Stimulated activated CD8-positive, alpha-beta memory T cell treated with anti-CD3 and anti-CD28 coated beads, Interleukin-12 subunit alpha, Interleukin-12 subunit beta, amount 100 ng/mL, for 24 hours (primary cell): ENCODE data around the gene GPR146.

ENCODE experiments used
- DNase-seq: peaks from one replicate; pipeline ENCODE4 v3.0.0-alpha.2; 2020; ENCODE audit errors: extremely low read depth

Gene GPR146

DNA sequence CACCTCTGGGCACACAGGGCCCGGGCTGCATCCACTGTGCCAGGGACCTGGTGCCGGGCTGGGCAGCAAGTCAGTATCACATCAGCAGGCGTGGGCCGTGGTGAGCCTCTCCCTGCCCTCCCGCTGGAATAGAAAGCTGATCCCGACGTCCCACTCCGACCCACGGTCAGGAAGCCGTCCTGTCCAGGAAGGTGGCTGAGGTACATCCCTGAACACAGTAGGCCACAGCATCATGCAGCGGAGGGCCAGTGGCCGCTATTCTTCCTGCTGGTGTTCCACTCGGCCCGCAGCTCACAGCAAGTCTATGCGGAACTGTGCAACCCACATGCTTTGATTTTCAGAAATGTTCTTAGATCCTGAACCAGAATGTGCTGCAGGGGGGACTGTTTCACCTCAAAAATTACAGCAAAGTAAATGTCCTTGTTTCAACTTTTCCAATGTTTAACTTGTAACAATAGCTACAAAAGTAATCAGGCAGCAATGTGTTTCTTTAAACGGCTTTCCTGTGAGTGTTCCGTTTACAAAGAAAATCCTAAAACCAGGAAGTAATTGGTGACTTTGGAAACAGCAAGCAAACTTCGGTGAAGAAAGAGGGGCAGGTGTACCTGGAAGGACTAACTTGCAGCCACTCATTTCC, 676 bp upstream of the GPR146 start:
- DNase-seq = no peak

DNA sequence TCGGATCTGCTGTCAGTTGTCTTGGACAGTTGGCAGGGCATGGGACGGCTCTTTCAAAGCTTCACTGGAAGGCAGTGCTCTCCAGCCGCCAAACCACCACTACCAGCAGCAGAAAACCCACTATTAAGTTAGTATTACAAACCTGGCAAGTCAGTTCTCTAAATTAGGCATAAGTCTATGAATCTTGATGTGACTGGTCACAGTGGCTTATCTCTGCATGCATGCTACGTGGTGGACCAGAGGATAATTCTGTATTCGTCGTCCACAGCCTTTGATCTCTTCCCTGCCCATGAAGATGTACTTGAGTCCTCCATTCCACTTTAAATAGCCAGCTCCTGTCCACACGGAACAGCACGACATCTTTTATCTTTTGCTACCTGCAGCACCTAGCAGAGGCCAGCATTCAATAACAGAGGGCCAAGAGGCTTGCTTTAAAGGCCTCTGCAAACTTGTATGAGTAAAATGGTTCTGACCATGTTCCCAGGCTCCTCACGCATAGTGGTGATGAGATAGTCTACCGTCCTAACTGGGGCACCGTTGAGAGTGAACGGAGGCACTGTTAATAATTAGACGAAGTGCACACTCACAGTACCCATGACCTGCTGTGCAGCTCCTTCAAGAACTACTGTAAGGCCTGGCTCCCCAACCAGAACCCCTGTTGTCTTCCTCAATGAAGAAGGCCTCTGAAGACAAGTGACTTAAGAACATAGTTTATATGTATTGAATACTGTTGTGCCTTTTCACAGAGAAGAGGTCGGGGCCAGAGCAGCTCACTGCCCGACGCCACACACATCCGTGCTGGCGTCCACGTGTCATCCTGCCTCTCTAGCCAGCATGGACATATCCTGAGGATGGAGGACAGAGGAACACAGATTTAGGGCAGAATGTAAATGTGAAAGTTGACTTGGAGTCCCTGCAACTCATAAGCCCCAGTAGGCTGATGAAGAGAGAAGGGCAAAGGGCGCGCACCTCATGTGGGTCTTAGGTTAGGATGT, 1.0 kb downstream of the GPR146 start:
- DNase-seq = no peak

DNA sequence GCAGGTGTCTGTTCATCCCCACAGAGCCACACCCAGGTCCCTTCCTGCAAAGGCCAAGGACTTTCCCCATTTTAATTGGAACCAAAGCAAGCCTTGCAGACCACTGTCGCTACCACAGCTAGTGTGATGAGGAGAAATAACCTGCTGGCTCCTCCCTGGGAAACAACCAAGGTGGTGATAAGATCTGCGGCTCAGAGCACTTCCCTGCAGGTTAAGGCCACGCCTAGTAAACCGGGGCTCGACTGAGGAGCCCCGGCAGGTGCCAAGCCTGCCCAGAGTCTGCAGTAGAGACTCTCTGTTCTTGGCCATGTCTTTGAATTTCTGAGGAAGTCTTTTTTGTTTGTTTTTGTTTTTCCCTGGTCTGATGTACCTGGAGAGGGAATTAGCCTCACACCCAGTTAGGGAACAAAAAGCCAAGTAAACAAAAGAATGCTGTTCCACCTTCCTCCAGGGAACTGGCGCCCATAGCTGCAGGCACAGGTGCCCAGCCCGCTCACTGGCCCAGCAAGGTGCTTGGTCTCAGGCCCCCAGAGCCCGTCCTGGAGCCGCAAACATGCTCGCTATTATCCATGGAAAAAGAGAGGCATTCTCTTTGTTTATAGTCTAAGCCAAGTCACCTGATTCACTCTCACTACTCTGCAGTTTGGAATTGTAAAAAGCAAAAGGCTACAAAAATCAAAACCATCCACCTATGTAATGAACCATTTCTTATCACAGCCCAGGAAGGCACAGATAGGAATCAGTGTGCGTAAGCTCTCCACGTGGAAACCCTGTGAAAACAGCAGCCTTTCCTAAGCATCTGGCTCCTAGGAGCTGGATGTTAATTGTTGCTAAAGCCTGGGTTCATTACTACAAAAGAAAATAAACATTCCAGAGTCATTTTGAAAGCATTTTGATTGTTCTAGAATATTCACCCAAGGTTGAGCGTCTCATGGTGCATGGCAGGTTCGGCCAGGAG, 2.7 kb downstream of the GPR146 start:
- no peak for DNase-seq

DNA sequence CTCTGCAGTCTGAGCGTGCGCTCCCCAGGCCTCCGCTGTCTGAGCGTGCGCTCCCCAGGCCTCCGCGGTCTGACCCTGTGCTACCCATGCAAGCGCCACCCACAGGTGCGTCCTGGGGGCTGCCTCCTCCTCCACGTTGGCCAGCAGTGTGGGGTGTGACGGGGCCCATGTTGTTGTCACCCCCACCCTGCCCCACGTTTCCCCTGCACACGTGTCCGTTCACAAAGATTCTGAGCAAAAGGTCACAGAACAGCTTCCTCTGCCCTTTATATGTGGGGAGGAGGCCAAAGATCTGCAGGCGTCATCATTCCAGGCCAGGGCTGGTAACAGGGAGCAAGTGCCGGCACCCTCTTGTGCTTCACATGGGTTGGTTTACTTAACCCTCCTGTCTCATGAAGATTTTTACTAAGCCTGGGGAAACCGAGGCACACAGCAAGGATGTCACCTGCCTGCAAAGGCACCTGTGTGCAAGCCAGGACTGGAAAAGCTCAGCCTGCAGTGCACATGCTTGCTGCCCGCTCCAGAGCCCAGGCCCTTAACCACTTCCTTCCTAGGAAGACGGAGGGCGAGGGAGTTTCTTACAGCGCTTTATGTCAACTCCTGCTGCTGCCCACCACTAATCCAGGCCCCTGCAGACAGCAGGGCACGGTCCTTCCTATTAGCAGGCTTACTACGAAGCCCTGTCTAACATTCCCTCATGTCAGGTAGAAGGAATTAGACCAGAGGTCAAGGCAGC, 4.8 kb downstream of the GPR146 start:
- DNase-seq = no peak

DNA sequence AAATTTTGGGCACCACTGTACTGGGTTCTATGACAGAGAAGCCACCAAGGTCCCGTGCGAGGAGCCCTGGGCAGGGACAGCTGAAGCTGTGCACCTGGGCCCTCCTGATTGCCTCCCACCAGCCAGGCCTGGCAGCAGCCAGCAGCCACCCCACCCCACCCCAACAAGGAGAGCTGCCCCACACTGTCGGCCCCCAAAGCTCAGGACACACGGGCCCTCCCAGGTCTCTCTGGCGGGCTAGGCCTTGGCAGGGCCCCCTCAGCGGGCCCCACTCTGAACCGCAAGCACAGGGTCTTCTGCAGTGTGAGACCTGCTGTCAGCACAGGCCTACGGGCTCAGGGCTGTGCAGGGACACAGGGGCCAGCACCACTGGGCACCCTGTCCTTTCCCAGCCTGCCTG, 5.5 kb downstream of the GPR146 start:
- DNase-seq = no peak

DNA sequence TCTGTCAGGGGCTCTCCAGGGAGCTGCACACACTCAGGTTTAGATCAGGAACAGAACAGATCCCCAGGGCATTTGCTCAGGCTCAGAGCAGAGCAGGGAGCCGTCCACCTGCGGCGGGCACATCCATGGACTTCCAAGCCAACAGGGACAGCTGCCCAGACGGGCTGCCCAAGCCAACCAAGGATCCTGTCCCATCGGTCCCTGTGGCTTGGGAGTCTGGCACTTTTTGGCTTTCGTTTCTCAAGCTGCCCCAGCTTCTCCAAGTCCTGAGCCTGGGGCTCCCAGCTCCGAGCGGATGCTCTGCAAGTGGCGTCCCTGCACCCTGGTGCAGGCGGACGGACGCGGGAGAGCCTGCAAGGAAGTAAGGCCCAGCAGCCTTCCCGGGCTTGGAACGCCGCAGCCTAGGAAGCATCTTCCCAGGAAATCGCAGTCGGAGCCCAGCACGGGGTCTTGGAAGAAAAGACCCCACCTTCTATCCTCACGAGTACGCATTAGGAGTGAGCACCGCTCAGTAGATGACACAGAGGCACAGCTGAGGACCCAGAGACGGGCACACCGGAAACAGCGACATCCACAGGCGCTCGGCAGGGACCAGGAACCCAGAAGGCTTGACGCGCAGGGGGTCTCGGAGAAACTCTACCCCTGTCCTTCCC, 6.0 kb downstream of the GPR146 start:
- DNase-seq = no peak

DNA sequence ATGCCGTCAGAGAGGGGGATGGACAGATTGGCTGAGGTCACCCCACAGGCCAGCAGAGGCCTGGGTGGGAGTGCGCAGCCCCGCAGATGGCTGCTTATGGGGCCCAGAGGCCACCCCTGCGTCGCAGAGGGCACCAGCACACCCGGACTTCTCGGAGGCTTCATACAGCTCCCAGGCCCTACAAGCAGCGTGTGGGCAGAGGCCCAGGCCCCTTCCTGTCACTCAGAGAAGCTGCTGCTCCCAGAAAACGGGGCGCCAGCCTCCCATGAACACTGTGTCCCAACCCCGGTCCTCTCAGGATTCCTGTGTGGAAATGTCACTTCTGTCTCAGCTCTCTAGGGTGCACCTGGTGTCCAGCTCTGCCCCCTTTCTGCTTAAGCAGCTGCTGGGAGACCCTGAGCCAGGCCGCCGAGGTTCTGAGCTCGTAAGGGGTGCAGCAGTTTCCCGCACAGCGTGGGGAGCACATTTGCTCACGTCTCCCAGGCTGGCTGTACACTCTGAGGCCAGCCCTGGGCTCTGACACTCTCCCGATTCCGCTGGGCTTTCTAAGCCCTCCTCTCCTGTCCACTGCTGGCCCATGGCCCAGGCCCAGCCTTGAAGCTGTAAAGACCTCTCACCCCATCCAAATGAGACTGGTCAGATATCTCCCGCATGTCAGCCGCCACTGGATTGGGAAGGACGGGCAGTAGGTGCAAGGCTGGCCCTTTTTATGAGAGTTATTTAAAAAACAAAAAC, 6.8 kb downstream of the GPR146 start:
- no peak for DNase-seq

DNA sequence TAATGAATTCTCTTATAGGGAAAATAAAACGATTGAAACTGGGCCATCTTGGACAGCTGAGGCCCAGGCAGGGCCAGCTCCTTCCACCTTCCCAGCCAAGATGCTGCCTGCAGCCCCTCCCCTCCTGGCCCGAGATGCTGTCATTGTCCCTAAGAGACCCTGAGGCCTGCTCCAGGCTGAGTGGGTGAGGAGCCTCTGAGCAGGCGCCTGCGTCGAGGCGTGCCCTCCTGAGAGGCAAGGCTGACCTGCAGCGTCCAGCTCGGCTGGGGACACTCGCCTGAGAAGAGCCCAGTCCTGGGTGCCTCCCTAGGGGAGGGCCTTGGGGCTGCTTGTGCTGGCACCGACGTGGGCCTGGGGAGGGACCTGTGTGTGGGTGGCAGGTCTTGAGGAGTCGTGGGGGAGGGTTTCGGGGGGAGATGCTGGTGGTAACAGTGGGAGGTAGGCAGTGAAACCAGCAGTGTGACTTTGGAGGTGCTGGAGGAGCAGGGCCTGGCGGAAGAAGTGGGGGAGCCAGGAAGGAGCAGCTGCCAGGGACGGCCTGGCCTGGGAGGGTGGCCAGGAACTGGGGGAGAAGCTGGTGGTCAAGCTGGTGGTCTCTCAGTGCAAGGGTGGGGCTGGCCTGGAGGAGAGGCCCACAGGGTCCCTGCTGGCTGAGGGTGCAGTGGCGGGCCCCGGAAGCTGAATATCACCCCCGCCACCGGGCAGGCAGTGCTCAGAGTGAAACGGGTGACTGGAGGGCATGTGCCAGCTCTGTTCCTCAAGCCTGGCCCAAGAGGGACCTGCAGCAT, 7.9 kb downstream of the GPR146 start:
- DNase-seq = no peak

DNA sequence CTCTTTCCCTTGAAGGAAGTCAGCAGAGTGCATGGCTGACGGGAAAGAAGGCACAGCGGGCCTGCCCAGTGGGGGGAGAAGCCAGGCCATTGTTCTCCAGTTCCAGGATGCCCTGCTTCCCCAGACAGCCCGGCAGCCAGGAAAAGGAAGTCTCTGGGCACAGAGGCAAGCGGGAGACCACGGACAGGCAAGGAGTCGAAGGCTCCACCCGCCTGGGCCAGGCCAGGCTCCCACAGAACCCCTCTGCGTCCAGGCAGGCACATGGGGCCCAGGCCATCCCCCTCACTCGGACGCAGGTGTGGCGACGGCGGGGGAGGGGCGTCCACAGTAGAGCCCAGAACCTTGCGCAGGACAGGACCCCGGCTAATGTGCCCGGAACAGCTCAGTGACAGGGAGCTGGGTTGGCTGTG, 8.7 kb downstream of the GPR146 start:
- no peak for DNase-seq

DNA sequence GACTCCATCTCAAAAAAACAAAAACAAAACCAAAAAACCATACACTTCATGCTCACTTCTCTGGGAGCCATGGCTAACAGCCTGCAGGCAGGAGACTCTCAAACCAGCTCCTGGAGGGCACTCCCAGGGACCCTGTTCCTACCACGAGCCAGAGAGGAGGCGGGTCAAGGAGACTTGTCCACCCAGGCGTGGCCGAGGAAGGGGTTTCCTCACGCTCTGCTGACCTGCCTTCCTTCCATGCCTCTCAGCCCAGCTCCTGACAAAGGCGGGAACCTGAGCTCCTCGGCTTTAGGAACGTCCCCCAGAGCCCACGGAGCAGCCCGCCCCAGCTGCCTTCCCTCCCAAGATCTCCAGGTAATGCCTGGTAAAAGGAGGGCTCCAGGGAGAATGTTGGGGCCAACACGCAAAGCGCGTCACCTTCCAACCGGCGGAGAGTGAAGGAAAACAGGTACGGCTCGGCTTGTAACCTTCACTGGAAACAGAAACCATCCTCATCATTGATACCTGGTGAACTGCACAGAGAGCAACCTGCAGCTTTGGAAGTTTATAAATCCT, 9.5 kb downstream of the GPR146 start:
- no peak for DNase-seq

DNA sequence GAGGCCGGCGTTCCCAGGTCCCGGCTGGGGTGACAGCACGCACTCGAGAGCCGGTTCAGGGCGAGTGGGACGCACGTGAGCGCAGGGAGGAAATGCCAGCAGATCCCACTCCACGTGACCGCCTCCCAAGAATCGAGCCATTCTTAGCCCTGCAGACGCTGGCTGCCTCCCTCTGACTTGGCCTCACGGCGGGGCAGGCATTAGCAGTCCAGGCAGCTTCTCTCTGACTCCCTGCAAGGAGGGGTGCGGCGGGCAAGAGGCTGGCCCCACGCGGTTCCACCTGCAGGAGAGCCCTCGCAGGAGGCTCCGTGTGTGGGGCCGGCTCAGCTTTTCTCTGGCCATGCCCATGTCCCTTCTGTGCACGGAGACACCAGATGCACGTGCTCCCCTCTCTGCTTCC, 10.1 kb downstream of the GPR146 start:
- DNase-seq = no peak

DNA sequence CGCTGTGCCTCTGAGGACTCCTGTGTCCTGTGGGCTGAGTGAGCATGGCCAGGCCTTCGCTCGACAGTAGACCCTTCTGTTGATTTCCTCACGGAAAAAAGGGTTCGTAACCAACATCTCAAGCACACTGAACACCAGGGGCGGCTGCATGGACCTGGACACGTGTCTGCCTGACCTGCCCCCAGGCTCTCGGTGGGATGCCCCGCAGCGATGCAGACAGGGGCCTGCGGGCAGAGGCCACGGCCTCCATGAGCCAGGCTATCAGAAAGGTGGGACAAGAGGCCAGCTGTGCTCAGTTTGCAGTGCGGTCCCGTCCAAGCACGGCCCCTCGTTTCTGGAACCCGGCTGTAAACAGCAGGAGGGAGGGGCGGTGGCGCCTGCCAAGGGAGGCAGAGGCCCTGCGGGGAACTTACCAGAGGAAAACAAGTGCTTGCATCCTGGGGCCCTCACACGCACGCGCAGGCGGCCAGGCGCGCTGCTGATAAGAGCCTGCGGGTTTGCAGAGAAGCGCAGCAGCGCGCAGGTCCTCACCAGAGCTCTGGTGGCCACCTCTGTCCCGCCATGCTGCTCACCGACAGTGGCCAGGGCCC, 10.6 kb downstream of the GPR146 start:
- no peak for DNase-seq

DNA sequence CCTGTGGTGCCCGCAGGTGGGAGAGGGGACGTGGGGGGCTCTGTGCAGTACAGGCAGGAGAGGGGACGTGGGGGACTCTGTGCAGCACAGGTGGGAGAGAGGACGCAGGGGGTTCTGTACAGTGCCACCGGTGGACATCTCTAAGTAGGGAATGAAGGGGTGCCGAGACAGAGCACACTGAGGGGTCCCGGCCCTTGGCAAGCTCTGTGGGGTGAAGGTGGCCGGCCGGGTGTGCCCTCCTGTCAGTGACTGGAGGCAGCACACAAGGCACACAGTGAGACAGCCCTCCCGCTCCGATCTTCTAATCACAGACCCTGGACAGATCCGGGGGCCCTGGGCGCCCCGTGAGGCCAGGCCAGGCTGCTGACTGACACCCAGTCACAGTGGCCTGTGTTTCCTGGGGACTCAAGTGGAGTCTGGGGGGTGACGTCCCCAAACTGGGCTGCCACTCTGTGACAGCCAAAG, 11.2 kb downstream of the GPR146 start:
- no peak for DNase-seq

DNA sequence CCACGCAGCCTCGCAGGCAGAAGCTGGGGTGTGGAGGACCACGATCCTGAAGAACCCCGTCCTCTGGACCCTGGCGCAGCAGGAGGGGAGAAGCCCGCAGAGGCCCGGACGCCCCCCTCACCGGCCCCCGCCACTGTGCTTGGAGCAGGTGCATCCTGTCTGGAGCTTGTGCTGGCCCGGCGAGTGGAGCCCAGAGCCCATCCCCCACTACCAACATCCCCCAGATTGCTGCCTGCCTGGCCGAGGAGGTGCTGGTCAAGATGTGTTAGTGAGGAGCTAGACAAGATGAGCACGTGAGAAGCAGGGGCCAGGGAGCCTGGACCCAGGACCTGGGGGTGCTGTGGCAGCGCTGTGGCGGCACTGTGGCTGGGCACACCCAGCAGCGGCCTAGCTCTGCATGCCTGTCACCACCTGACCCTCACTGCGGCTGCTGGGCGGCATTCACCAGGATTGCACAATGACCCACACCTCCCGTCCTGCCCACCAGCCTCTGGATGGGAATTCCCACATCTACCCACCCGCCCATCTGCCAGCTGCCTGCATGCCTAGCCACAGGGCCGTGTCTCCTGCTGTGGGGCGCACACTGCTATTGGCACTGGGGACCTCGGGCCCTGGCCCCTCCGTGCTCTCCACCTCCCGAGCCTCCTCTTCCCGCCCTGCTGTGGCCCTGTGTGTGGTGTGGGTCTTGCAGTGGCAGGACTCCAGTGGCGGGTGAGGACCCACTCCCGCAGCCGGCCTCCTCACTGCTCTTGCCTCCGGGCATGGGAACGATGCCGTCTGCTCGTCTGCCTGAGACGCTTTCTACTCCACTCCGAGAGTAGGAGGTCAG, 11.8 kb downstream of the GPR146 start:
- DNase-seq = no peak

DNA sequence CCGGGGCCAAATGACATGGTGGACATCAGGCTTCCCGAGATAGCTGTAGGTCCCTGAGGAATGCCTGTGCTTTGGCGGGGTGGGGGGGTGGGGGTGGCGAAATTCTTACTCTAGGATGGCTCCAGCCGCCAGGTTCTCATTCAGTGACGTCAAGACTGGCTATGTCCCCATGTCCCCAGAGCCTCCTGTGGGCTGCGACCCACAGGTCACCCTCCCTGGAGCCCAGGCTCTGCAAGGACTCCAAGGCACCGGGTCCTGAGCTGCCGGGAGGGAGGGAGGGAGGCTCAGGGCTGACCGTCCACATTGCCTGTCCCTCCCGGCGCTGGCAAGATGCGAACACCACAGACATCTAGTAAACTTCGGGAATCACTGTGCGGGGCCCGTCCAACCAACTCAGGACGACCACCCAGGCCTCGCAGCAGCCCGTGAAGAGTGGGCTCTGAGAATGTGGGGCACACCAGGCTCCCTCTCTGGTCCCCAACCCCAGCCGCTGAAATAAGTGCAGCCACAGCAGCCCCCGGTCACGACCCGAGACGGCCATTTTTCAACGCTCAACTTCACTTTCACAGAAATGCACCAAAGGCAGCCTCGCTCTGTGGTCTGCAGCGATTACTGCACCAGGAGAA, 12.6 kb downstream of the GPR146 start:
- DNase-seq = no peak

DNA sequence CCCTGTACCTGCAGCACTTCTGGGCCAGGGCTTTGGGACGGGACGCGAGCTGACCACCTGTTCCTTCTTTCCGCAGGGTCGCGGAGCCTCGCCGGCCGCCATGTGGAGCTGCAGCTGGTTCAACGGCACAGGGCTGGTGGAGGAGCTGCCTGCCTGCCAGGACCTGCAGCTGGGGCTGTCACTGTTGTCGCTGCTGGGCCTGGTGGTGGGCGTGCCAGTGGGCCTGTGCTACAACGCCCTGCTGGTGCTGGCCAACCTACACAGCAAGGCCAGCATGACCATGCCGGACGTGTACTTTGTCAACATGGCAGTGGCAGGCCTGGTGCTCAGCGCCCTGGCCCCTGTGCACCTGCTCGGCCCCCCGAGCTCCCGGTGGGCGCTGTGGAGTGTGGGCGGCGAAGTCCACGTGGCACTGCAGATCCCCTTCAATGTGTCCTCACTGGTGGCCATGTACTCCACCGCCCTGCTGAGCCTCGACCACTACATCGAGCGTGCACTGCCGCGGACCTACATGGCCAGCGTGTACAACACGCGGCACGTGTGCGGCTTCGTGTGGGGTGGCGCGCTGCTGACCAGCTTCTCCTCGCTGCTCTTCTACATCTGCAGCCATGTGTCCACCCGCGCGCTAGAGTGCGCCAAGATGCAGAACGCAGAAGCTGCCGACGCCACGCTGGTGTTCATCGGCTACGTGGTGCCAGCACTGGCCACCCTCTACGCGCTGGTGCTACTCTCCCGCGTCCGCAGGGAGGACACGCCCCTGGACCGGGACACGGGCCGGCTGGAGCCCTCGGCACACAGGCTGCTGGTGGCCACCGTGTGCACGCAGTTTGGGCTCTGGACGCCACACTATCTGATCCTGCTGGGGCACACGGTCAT, 13.3 kb downstream of the GPR146 start:
- DNase-seq = no peak
